ENCODE data around the gene ATP1B1. TPM values are rescaled to one million over a fixed set of nuclear protein-coding genes. Genes with fewer than 3 reads are reported as not detected.
A peak's percentile ranks its signal among the peaks of the same experiment; 100 is the strongest.

Gene ATP1B1
- total and polyA plus RNA-seq, 2 of the 13 experiments (the other 11 are each of a cell fraction or from before 2014, with no cell fraction given): 134 to 135 TPM

DNA sequence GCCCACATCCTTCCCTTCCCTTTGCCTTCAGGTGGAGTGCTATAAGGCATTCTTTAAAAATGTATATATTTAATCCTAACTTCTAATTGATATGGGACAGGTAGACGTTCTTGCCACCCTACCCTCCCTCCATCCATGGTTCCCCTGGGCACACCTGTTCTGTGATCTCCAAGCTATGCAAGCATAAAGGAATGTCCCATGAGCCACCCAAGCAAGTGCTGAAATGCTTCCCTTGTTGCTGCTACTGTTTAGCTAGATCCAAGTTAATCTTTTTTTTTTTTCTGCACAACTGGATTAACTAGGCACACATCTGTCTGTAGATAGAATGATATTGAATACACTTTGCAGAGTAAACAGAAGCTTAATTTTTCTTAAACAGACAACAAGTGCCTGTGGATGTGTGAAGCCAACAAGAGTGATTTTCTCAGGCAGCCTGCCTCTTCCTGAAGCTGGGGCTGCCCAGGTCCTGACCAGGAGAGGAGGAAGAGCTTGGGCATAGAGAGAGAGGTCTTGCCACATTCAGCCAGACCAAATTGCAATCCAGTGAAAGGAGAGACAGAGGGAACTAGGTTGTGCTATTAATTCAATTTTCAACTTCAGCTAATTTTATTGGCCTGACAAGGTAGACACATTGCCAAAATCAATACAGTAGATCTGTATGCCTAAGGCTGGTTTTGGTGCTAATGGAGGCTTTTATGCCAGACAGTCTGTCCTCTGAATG is 28.2 kb upstream of the ATP1B1 start:
- no peak overlapping the region for H2AFZ ChIP-seq (ENCODE audit: low read length)
- H3K4me3 ChIP-seq (replicated peaks in 1 of 3; ENCODE audit: insufficient read depth in 1 of 3, low read depth in 2 of 3, low read length in 3 of 3): no peak overlapping the region
- H3K9ac ChIP-seq (ENCODE audit: insufficient read depth, low read depth, low read length): no peak overlapping the region
- no TSS peak for BruUV-seq (replicated peaks)
- no peaks in the 10 kb centered on the region for H3K36me3 ChIP-seq (replicated peaks in 1 of 2; ENCODE audit: control insufficient read depth in 1 of 2, insufficient read depth in 2 of 2, low read length in 2 of 2)
- no peaks in the 10 kb centered on the region for H3K27me3 ChIP-seq (ENCODE audit: control insufficient read depth in 1 of 2, insufficient read depth in 2 of 2, low read length in 2 of 2)
- 8% methylated on average over 1 of the region's 1 CpG for WGBS (ENCODE audit: low lambda C conversion rate)
- H3K79me2 ChIP-seq (ENCODE audit: insufficient read depth, low read length): no peaks in the 10 kb centered on the region
- in situ Hi-C loops (cut with HindIII; ENCODE audit: extremely low pct_ligation_motif_present, low pct_unique_long_range_greater_than_20kb): no loop called here
- H3K4me1 ChIP-seq (ENCODE audit: insufficient read depth, low read length): no peaks in the 10 kb centered on the region
- no peaks in the 10 kb centered on the region for H3K9me3 ChIP-seq (ENCODE audit: low read length)
- FAIRE-seq (no peak), ATAC-seq (no peak), DNase-seq (ENCODE audit: low spot score) (no peak)
- no peaks in the 10 kb centered on the region for H4K20me1 ChIP-seq (ENCODE audit: insufficient read depth, low read length)
- POLR2A ChIA-PET: no interaction called here
- intact Hi-C loops (cut with micrococcal nuclease; ENCODE audit: unreplicated experiment): no loop called here
- no peak overlapping the region for H3K27ac ChIP-seq (ENCODE audit: extremely low read length, insufficient read depth, low read length)
- H3K4me2 ChIP-seq (ENCODE audit: low read depth, low read length): no peak overlapping the region
- TF ChIP-seq MAFK (conservative IDR thresholded peaks at IDR 0.05 in 1 of 2, IDR thresholded peaks at IDR 0.05 in 1 of 2; ENCODE audit: low read length in 2 of 2): no peak
- CTCF ChIA-PET (ENCODE audit: low intra/inter-chr PET ratio, low total read pairs): no interaction called here

GRCh38 chr1:169081503-169082123 is 24.9 kb upstream of the ATP1B1 start:
- Histone ChIP-seq H3K36me3 (replicated peaks in 1 of 2; ENCODE audit: control insufficient read depth in 1 of 2, insufficient read depth in 2 of 2, low read length in 2 of 2) (no peaks in the 10 kb centered on the region), H4K20me1 (ENCODE audit: insufficient read depth, low read length) (no peaks in the 10 kb centered on the region), H3K9ac (ENCODE audit: insufficient read depth, low read depth, low read length) (no peak overlapping the region), H3K27ac (ENCODE audit: extremely low read length, insufficient read depth, low read length) (no peak overlapping the region), H3K4me2 (ENCODE audit: low read depth, low read length) (no peak overlapping the region), H2AFZ (ENCODE audit: low read length) (no peak overlapping the region), H3K9me3 (ENCODE audit: low read length) (no peaks in the 10 kb centered on the region), H3K4me3 (replicated peaks in 1 of 3; ENCODE audit: insufficient read depth in 1 of 3, low read depth in 2 of 3, low read length in 3 of 3) (no peak overlapping the region), H3K79me2 (ENCODE audit: insufficient read depth, low read length) (no peaks in the 10 kb centered on the region), H3K4me1 (ENCODE audit: insufficient read depth, low read length) (peaks cover 12% of the 10 kb centered on the region), H3K27me3 (ENCODE audit: control insufficient read depth in 1 of 2, insufficient read depth in 2 of 2, low read length in 2 of 2) (no peaks in the 10 kb centered on the region)
- CTCF ChIA-PET (ENCODE audit: low intra/inter-chr PET ratio, low total read pairs): no interaction called here
- WGBS (ENCODE audit: low lambda C conversion rate): 55% methylated on average over 5 of the region's 5 CpGs
- FAIRE-seq (no peak), DNase-seq (ENCODE audit: low spot score) (no peak), ATAC-seq (peak; percentile 63)
- intact Hi-C loops (cut with micrococcal nuclease; ENCODE audit: unreplicated experiment): no loop called here
- no TSS peak for BruUV-seq (replicated peaks)
- POLR2A ChIA-PET: no interaction called here
- in situ Hi-C loops (cut with HindIII; ENCODE audit: extremely low pct_ligation_motif_present, low pct_unique_long_range_greater_than_20kb): no loop called here
- TF ChIP-seq STAG1 (CRISPR knock-in tag; IDR thresholded peaks at IDR 0.05): peak; percentile 14; the same call in 1 of the 2 replicates
- no peak for TF ChIP-seq ARNTL (CRISPR knock-in tag; IDR thresholded peaks at IDR 0.05)
- no peak for TF ChIP-seq ZNF776 (CRISPR knock-in tag; IDR thresholded peaks at IDR 0.05)
- TF ChIP-seq ZNF737 (CRISPR knock-in tag; IDR thresholded peaks at IDR 0.05; ENCODE audit: borderline replicate concordance): no peak
- no peak for TF ChIP-seq KLF9 (CRISPR knock-in tag; IDR thresholded peaks at IDR 0.05; ENCODE audit: low read depth)
- TF ChIP-seq NR2C2 (CRISPR knock-in tag; IDR thresholded peaks at IDR 0.05; ENCODE audit: borderline replicate concordance): no peak
- no peak for TF ChIP-seq ZNF550 (CRISPR knock-in tag; IDR thresholded peaks at IDR 0.05; ENCODE audit: borderline replicate concordance)
- no peak for TF ChIP-seq PAX8 (CRISPR knock-in tag; IDR thresholded peaks at IDR 0.05; ENCODE audit: borderline replicate concordance)
- TF ChIP-seq ZFP1 (CRISPR knock-in tag; IDR thresholded peaks at IDR 0.05): no peak
- TF ChIP-seq CEBPG (CRISPR knock-in tag; IDR thresholded peaks at IDR 0.05): peak; percentile 58
- TF ChIP-seq ARNT (IDR thresholded peaks at IDR 0.05): no peak
- no peak for TF ChIP-seq JUNB (CRISPR knock-in tag; IDR thresholded peaks at IDR 0.05; ENCODE audit: borderline replicate concordance)
- TF ChIP-seq CEBPB (IDR thresholded peaks at IDR 0.05; ENCODE audit: borderline replicate concordance, low read depth, low read length): peak; percentile 82
- TF ChIP-seq ZBTB33 (CRISPR knock-in tag; IDR thresholded peaks at IDR 0.05): no peak
- TF ChIP-seq FOXK2 (IDR thresholded peaks at IDR 0.05): no peak
- TF ChIP-seq, protein P1, sequence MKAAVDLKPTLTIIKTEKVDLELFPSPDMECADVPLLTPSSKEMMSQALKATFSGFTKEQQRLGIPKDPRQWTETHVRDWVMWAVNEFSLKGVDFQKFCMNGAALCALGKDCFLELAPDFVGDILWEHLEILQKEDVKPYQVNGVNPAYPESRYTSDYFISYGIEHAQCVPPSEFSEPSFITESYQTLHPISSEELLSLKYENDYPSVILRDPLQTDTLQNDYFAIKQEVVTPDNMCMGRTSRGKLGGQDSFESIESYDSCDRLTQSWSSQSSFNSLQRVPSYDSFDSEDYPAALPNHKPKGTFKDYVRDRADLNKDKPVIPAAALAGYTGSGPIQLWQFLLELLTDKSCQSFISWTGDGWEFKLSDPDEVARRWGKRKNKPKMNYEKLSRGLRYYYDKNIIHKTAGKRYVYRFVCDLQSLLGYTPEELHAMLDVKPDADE (CRISPR knock-in tag; IDR thresholded peaks at IDR 0.05): no peak
